ENCODE results near the gene AFG3L2. TPM values are rescaled to one million over a fixed set of nuclear protein-coding genes. Genes with fewer than 3 reads are reported as not detected.

AFG3L2 gene
- total and polyA plus RNA-seq, 2 of the 8 experiments (the other 6 are each of a cell fraction or from before 2014, with no cell fraction given), result 29.7 to 84.8 TPM

GRCh38 chr18:12318334-12318697 lies 58.7 kb downstream of the AFG3L2 start:
- Histone ChIP-seq H3K56ac (replicated peaks; ENCODE audit: insufficient read length, low read depth, low read length) (no peak overlapping the region), H2AFZ (ENCODE audit: low read length) (no peak overlapping the region), H3K4me3 (ENCODE audit: extremely low read depth in 1 of 4, insufficient read depth in 2 of 4, low read depth in 3 of 4, low read length in 4 of 4) (no peak overlapping the region), H2AK5ac (ENCODE audit: low read depth, low read length) (no peak overlapping the region), H4K20me1 (replicated peaks in 1 of 2; ENCODE audit: control insufficient read depth in 1 of 2, insufficient read depth in 2 of 2, low read length in 2 of 2) (peaks cover 0 to 5% of the 10 kb centered on the region in 2 experiments), H3K9me3 (ENCODE audit: insufficient read depth in 2 of 2, low read depth in 1 of 2, low read length in 1 of 2) (no peaks in the 10 kb centered on the region), H2BK12ac (ENCODE audit: low read depth, low read length) (no peak overlapping the region), H3K9ac (replicated peaks in 1 of 4; ENCODE audit: extremely low read depth in 1 of 4, low read depth in 3 of 4, low read length in 3 of 4) (no peak overlapping the region), H2BK15ac (ENCODE audit: low read length) (no peak overlapping the region), H3K36me3 (ENCODE audit: control insufficient read depth in 2 of 4, insufficient read depth in 4 of 4, low read length in 3 of 4) (peaks cover 0 to 23% (median 2%) of the 10 kb centered on the region in 4 experiments; a peak in 2 of 8 replicates), H3K23ac (ENCODE audit: insufficient read length) (no peak overlapping the region), H3K27ac (ENCODE audit: low read depth, low read length) (no peak overlapping the region), H4K8ac (ENCODE audit: extremely low read depth, insufficient read depth, low read length) (no peak overlapping the region), H3K23me2 (ENCODE audit: low read depth, low read length) (no peaks in the 10 kb centered on the region), H3K79me2 (ENCODE audit: control insufficient read depth in 1 of 2, insufficient read depth in 2 of 2, low read length in 2 of 2) (no peaks in the 10 kb centered on the region), H2BK5ac (ENCODE audit: low read depth, low read length) (no peak overlapping the region), H4K5ac (ENCODE audit: insufficient read length, low read depth, low read length) (no peak overlapping the region), H3K14ac (ENCODE audit: insufficient read length) (no peak overlapping the region), H3K4me1 (replicated peaks in 1 of 4; ENCODE audit: control insufficient read depth in 3 of 4, insufficient read depth in 4 of 4, low read length in 3 of 4) (no peaks in the 10 kb centered on the region), H3K79me1 (ENCODE audit: low read depth, low read length) (peaks cover 2% of the 10 kb centered on the region; the same call in 1 of the 2 replicates), H2BK120ac (replicated peaks; ENCODE audit: low read depth, low read length) (no peak overlapping the region), H3K18ac (ENCODE audit: extremely low read depth, low read length) (no peak overlapping the region), H3K4me2 (ENCODE audit: insufficient read depth in 1 of 2, low read depth in 2 of 2, low read length in 2 of 2) (no peak overlapping the region), H4K91ac (replicated peaks; ENCODE audit: insufficient read length, low read length) (no peak overlapping the region), H2BK20ac (ENCODE audit: low read length) (no peak overlapping the region), H3K27me3 (replicated peaks in 1 of 4; ENCODE audit: control insufficient read depth in 3 of 4, extremely low read depth in 1 of 4, insufficient read depth in 3 of 4, low read length in 3 of 4) (no peaks in the 10 kb centered on the region), H3K4ac (replicated peaks; ENCODE audit: insufficient read length, low read depth, low read length) (no peak overlapping the region)
- ChIA-PET CTCF (ENCODE audit: partially characterized antibody) (interaction anchor here (0.7 to 11.7 kb wide), 8 partner anchors 11 to 82 kb away, joined by 3 to 96 read pairs (median 5); partner anchors contain the start of gene TUBB6), POLR2A (ENCODE audit: partially characterized antibody) (interaction anchor here (1.0 to 2.4 kb wide), 8 partner anchors 9 to 57 kb away, joined by 3 to 19 read pairs (median 3); partner anchors contain the start of gene TUBB6)
- DNase-seq (ENCODE audit: low read depth in 1 of 2, low spot score in 2 of 2) (no peak), FAIRE-seq (no peak)
- 64% methylated on average over 5 of the region's 5 CpGs; no CpG with 5 or more reads in 1 of the 2 experiments for WGBS, 2 experiments (ENCODE audit: extremely low coverage in 1 of 2, insufficient coverage in 1 of 2, insufficient read length in 1 of 2, insufficient replicate concordance in 2 of 2, low coverage in 1 of 2, low lambda C conversion rate in 2 of 2, missing lambda C conversion rate in 1 of 2)
- no peak for TF ChIP-seq ZNF274 (IDR thresholded peaks at IDR 0.05; ENCODE audit: borderline replicate concordance, extremely low read depth, low read length)
- no peak for TF ChIP-seq CHD1 (IDR thresholded peaks at IDR 0.05; ENCODE audit: low read depth, low read length)
- TF ChIP-seq EZH2 (IDR thresholded peaks at IDR 0.05; ENCODE audit: low read depth, low read length, severe bottlenecking), result no peak
- TF ChIP-seq BCL11A (IDR thresholded peaks at IDR 0.05; ENCODE audit: low read depth in 2 of 2, low read length in 2 of 2), result no peak
- TF ChIP-seq MAFK (IDR thresholded peaks at IDR 0.05; ENCODE audit: low read depth, low read length), result no peak
- TF ChIP-seq KDM1A (IDR thresholded peaks at IDR 0.05; ENCODE audit: borderline replicate concordance, low read length), result no peak
- TF ChIP-seq NRF1 (IDR thresholded peaks at IDR 0.05; ENCODE audit: low read depth, low read length), result no peak

Measured in H1 (cell line).